ENCODE data around the gene WDFY3. TPM values are rescaled to one million over a fixed set of nuclear protein-coding genes. Genes with fewer than 3 reads are reported as not detected.
"Not testable (repeated sequence)": the region's sequence is repeated elsewhere in the genome, so short reads cannot be mapped to it uniquely, and the experiment has no call there.

WDFY3 gene
- total RNA-seq, 4 donors from 2014 or later: 35.9 to 146 (median 95.0) TPM

GRCh38 chr4:84847978-84848377, 118.5 kb downstream of the WDFY3 start:
- Histone ChIP-seq H3K4me1 (no peaks in the 10 kb centered on the region), H3K4me3 (no peak overlapping the region), H3K36me3 (no peaks in the 10 kb centered on the region), H3K27ac (no peak overlapping the region), H3K27me3 (no peaks in the 10 kb centered on the region), H3K9me3 (no peaks in the 10 kb centered on the region)
- TF ChIP-seq, protein P1, sequence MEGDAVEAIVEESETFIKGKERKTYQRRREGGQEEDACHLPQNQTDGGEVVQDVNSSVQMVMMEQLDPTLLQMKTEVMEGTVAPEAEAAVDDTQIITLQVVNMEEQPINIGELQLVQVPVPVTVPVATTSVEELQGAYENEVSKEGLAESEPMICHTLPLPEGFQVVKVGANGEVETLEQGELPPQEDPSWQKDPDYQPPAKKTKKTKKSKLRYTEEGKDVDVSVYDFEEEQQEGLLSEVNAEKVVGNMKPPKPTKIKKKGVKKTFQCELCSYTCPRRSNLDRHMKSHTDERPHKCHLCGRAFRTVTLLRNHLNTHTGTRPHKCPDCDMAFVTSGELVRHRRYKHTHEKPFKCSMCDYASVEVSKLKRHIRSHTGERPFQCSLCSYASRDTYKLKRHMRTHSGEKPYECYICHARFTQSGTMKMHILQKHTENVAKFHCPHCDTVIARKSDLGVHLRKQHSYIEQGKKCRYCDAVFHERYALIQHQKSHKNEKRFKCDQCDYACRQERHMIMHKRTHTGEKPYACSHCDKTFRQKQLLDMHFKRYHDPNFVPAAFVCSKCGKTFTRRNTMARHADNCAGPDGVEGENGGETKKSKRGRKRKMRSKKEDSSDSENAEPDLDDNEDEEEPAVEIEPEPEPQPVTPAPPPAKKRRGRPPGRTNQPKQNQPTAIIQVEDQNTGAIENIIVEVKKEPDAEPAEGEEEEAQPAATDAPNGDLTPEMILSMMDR (IDR thresholded peaks at IDR 0.05): no peak
- no peak for TF ChIP-seq POLR2A (IDR thresholded peaks at IDR 0.05)
- DNase-seq: no peak
- intact Hi-C loops (cut with DNase I; ENCODE audit: low total_unique reads): no loop called here

DNA sequence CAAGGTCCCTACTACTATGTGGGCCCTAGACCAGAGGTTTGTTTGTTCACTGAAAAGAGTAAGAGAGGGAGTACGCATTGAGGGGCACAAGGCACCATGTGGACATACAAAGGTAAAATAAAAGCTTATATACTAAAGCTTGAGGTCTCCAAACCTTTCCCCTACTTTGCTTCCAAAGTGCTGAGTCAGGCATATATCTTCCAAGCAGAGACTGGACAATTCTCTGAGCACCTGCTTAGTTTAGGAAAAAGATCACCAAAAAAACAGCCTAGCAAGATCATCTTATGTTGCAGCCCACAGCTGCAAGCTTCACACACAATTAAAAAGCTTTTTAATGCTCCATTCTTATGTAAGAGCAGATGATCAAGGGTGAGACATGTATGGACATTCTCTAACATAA, 119.5 kb downstream of the WDFY3 start:
- Histone ChIP-seq H3K4me3 (no peak overlapping the region), H3K9me3 (no peaks in the 10 kb centered on the region), H3K36me3 (no peaks in the 10 kb centered on the region), H3K27me3 (no peaks in the 10 kb centered on the region), H3K27ac (no peak overlapping the region), H3K4me1 (no peaks in the 10 kb centered on the region)
- TF ChIP-seq POLR2A (IDR thresholded peaks at IDR 0.05): no peak
- TF ChIP-seq, protein P1 (IDR thresholded peaks at IDR 0.05): no peak
- DNase-seq: no peak
- intact Hi-C loops (cut with DNase I; ENCODE audit: low total_unique reads): no loop called here

DNA sequence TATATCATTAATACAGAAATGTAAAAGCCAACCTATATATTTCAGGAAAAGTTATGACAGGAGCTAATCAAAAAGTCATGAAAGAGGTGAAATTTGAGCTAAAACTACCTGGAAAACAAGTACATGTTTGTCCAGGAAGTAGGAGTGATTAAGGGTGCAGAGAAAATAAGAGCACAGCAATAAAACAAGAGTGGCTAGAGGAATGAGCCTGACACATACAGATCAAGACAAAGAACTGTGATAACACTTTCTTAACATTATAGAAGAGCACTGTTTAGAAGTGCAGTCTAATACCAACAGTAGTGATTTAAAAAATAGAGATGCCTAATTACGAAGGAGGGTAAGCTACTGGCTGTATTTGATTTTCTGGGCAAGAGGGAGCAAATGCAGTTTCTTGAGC, 125.1 kb downstream of the WDFY3 start:
- Histone ChIP-seq H3K27ac (no peak overlapping the region), H3K9me3 (no peaks in the 10 kb centered on the region), H3K27me3 (no peaks in the 10 kb centered on the region), H3K4me1 (no peaks in the 10 kb centered on the region), H3K4me3 (no peak overlapping the region), H3K36me3 (no peaks in the 10 kb centered on the region)
- TF ChIP-seq, protein P1 (IDR thresholded peaks at IDR 0.05): no peak
- TF ChIP-seq POLR2A (IDR thresholded peaks at IDR 0.05): no peak
- intact Hi-C loops (cut with DNase I; ENCODE audit: low total_unique reads): no loop called here
- DNase-seq: no peak

DNA sequence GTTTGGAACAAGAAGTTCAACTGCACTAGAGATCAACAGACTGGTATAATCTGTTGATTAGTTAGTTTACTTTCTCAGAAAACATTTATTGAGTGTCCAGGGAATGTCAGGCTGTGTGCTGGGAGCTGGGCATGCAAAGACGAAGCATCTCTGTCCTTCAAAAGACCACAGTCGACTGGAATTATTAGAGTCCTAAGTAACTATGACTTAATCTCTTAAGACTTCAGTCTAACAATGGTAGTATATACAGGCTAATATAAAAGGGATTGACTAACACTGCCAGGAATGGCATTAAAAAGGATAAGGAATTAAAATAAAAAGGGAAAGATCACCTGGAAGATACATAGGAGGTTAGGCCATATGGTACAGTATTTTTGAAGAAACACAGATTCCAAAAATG, 128.7 kb downstream of the WDFY3 start:
- Histone ChIP-seq H3K27ac (no peak overlapping the region), H3K4me1 (no peaks in the 10 kb centered on the region), H3K9me3 (no peaks in the 10 kb centered on the region), H3K36me3 (no peaks in the 10 kb centered on the region), H3K4me3 (no peak overlapping the region), H3K27me3 (no peaks in the 10 kb centered on the region)
- TF ChIP-seq, protein P1 (IDR thresholded peaks at IDR 0.05): no peak
- TF ChIP-seq POLR2A (IDR thresholded peaks at IDR 0.05): no peak
- no peak for DNase-seq
- intact Hi-C loops (cut with DNase I; ENCODE audit: low total_unique reads): no loop called here

DNA sequence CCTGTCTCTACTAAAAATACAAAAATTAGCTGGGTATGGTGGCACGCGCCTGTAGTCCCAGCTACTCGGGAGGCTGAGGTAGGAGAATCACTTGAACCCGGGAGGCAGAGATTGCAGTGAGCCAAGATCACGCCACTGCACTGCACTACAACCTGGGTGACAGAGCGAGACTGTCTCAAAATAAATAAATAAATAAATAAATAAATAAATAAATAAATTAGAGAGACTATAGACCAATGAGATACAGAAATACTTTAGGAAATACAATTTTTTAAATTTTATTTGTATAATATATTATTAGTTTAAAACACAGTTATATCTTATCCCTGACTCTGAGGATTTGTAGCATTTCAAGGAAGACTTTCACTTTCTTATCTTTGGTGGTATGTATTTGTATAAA, 136.9 kb downstream of the WDFY3 start:
- H3K4me1 ChIP-seq; H3K27me3 ChIP-seq; H3K4me3 ChIP-seq; intact Hi-C loops (cut with DNase I; ENCODE audit: low total_unique reads); H3K9me3 ChIP-seq; H3K36me3 ChIP-seq; DNase-seq; H3K27ac ChIP-seq: not testable (repeated sequence)

GRCh38 chr4:84826681-84827080, 139.8 kb downstream of the WDFY3 start:
- H3K9me3 ChIP-seq: no peaks in the 10 kb centered on the region
- DNase-seq: no peak
- H3K4me3 ChIP-seq: no peak overlapping the region
- intact Hi-C loops (cut with DNase I; ENCODE audit: low total_unique reads): no loop called here
- no peak for TF ChIP-seq POLR2A (IDR thresholded peaks at IDR 0.05)
- TF ChIP-seq, protein P1 (IDR thresholded peaks at IDR 0.05): no peak
- H3K27ac ChIP-seq: no peak overlapping the region
- H3K4me1 ChIP-seq: no peaks in the 10 kb centered on the region
- H3K27me3 ChIP-seq: no peaks in the 10 kb centered on the region
- H3K36me3 ChIP-seq: no peaks in the 10 kb centered on the region

Measured in uterus (tissue), 4 donors.